Endothelial cell of umbilical vein (primary cell): ENCODE results near the gene COPS7A. TPM values are rescaled to one million over a fixed set of nuclear protein-coding genes. Genes with fewer than 3 reads are reported as not detected.

Experiments
- BruUV-seq: library from RNA; stranded (reverse); fragments of 400-500 nt; replicated peaks from 2 replicates; lab custom pipeline; 2021; lab: Mats Ljungman, UMichigan
- CTCF ChIA-PET: fragments of 300-600, 350-600 bp; sonication (Branson Sonifier 250); formaldehyde crosslinking; loops from one replicate; lab custom pipeline; 2021; ENCODE audit warnings: antibody characterized with exemption, inconsistent platforms; lab: Charles Lee
- POLR2A ChIA-PET: fragments of 300-600, 350-600 bp; sonication (Branson Sonifier 250); formaldehyde crosslinking; loops from one replicate; lab custom pipeline; 2021; ENCODE audit warnings: antibody characterized with exemption, inconsistent platforms; lab: Charles Lee
- DNase-seq: peaks from one replicate; pipeline ENCODE4 v3.0.0-alpha.2; 2011; ENCODE audit warnings: low read depth, low spot score
- FAIRE-seq: peaks from 2 replicates; lab custom pipeline; 2011; peaks lifted over from hg19 to GRCh38; lab: Jason Lieb, UNC
- H2AFZ ChIP-seq: 2 replicates; pipeline ENCODE4 v1.6.0; 2012; ENCODE audit warnings: low read depth, low read length, control low read depth, inconsistent platforms
- H3K27ac ChIP-seq: 2 replicates; pipeline ENCODE4 v1.5.1; 2011; ENCODE audit warnings: low read depth, mild to moderate bottlenecking, control low read depth, low read length, moderate library complexity; ENCODE audit not compliant: insufficient read depth
- H3K27me3 ChIP-seq, 2 experiments: 2 replicates each; pipeline versions ENCODE4 v1.6.0 to v1.6.1; 2011; ENCODE audit warnings: low read length in 2 of 2, mixed read lengths in 1 of 2; ENCODE audit not compliant: control insufficient read depth in 2 of 2, insufficient read depth in 2 of 2
- H3K36me3 ChIP-seq, 2 experiments: 2 replicates in 1 of 2; 3 replicates in 1 of 2; pipeline ENCODE4 v1.5.1; 2011; ENCODE audit warnings: low read length in 2 of 2, mild to moderate bottlenecking in 1 of 2, moderate library complexity in 1 of 2; ENCODE audit not compliant: control insufficient read depth in 2 of 2, insufficient read depth in 2 of 2; ENCODE audit errors: extremely low read depth in 1 of 2
- H3K4me1 ChIP-seq: 3 replicates; pipeline ENCODE4 v1.5.1; 2011; ENCODE audit warnings: mild to moderate bottlenecking, low read length; ENCODE audit not compliant: control insufficient read depth, insufficient read depth; ENCODE audit errors: extremely low read depth
- H3K4me2 ChIP-seq: 2 replicates; pipeline ENCODE4 v1.6.1; 2011; ENCODE audit warnings: low read length, control low read depth, mixed read lengths; ENCODE audit not compliant: insufficient read depth
- H3K4me3 ChIP-seq, 3 experiments: fragments of 200-600 bp in 1 of 3; sonication (generic), shearing (Covaris generic) in 1 of 3; replicated peaks in 1 of 3; 2 replicates each; pipeline ENCODE4 v1.5.1; 2011 to 2016; ENCODE audit warnings: control low read depth in 3 of 3, low read length in 3 of 3, mild to moderate bottlenecking in 2 of 3, inconsistent platforms in 1 of 3, low read depth in 1 of 3, moderate library complexity in 1 of 3; ENCODE audit not compliant: insufficient read depth in 1 of 3
- H3K79me2 ChIP-seq: 2 replicates; pipeline ENCODE4 v1.6.0; 2012; ENCODE audit warnings: low read length, inconsistent platforms; ENCODE audit not compliant: control insufficient read depth, insufficient read depth
- H3K9ac ChIP-seq: replicated peaks from 2 replicates; pipeline ENCODE3; 2011; ENCODE audit warnings: low read length, control low read depth; ENCODE audit not compliant: insufficient read depth; ENCODE audit errors: extremely low read depth
- H3K9me1 ChIP-seq: replicated peaks from 3 replicates; pipeline ENCODE4 v1.6.0; 2011; ENCODE audit warnings: mild to moderate bottlenecking, low read length; ENCODE audit not compliant: control insufficient read depth, insufficient read depth; ENCODE audit errors: extremely low read depth
- H3K9me3 ChIP-seq: replicated peaks from 2 replicates; pipeline ENCODE4 v1.5.1; 2012; ENCODE audit warnings: low read length, inconsistent platforms; ENCODE audit not compliant: control insufficient read depth, insufficient read depth
- H4K20me1 ChIP-seq: replicated peaks from 2 replicates; pipeline ENCODE3; 2011; ENCODE audit warnings: mild to moderate bottlenecking, low read length; ENCODE audit not compliant: control insufficient read depth, insufficient read depth; ENCODE audit errors: extremely low read depth
- FOS ChIP-seq: IDR thresholded peaks from 2 replicates; pipeline ENCODE4 v1.6.1; 2011; ENCODE audit warnings: mild to moderate bottlenecking, low read length, moderate library complexity, borderline replicate concordance; ENCODE audit not compliant: insufficient read depth
- JUN ChIP-seq: IDR thresholded peaks from 2 replicates; pipeline ENCODE4 v1.6.1; 2011; ENCODE audit warnings: borderline replicate concordance, low read depth; ENCODE audit not compliant: insufficient read length, insufficient read depth
- MYC ChIP-seq: IDR thresholded peaks from one replicate; pipeline ENCODE4 v1.6.1; 2011; ENCODE audit warnings: mild to moderate bottlenecking, low read depth, low read length
- POLR2A ChIP-seq: IDR thresholded peaks from 2 replicates; pipeline ENCODE4 v1.6.1; 2012; ENCODE audit warnings: low read depth, mild to moderate bottlenecking, control low read depth, low read length
- dilution Hi-C: fragments of 300-500 bp; cut with MboI; formaldehyde crosslinking; loops from one replicate; pipeline ENCODE4 v1.15.0; 2019; ENCODE audit warnings: low sequenced_read_pairs; ENCODE audit not compliant: extremely low pct_ligation_motif_present
- intact Hi-C: fragments of 100-400 bp; cut with micrococcal nuclease; formaldehyde crosslinking; loops from one replicate; pipeline ENCODE4 v1.10.0; 2022
- polyA plus RNA-seq, 4 experiments: library from polyadenylated mRNA; depleted of rRNA in 3 of 4; stranded (reverse) in 3 of 4; unstranded in 1 of 4; fragments of >200 nt; gene quantifications; 2 replicates each; pipeline versions ENCODE4 v1.2.1 to v1.2.3, GENCODE V29; 2011 to 2012; ENCODE audit warnings: missing spikeins in 1 of 4
- total RNA-seq: library from RNA; stranded (reverse); gene quantifications from 2 replicates; pipeline ENCODE4 v1.2.3, GENCODE V29; 2021
- TF ChIP-seq, protein P1 (sequence below): IDR thresholded peaks from 2 replicates; pipeline ENCODE4 v1.6.1; 2011; ENCODE audit not compliant: insufficient read depth, insufficient read length

The COPS7A gene
- total and polyA plus RNA-seq, 2 donors (not counting 3 experiments of a cell fraction or from before 2014, with no cell fraction given), result 41.1 to 104 TPM

DNA sequence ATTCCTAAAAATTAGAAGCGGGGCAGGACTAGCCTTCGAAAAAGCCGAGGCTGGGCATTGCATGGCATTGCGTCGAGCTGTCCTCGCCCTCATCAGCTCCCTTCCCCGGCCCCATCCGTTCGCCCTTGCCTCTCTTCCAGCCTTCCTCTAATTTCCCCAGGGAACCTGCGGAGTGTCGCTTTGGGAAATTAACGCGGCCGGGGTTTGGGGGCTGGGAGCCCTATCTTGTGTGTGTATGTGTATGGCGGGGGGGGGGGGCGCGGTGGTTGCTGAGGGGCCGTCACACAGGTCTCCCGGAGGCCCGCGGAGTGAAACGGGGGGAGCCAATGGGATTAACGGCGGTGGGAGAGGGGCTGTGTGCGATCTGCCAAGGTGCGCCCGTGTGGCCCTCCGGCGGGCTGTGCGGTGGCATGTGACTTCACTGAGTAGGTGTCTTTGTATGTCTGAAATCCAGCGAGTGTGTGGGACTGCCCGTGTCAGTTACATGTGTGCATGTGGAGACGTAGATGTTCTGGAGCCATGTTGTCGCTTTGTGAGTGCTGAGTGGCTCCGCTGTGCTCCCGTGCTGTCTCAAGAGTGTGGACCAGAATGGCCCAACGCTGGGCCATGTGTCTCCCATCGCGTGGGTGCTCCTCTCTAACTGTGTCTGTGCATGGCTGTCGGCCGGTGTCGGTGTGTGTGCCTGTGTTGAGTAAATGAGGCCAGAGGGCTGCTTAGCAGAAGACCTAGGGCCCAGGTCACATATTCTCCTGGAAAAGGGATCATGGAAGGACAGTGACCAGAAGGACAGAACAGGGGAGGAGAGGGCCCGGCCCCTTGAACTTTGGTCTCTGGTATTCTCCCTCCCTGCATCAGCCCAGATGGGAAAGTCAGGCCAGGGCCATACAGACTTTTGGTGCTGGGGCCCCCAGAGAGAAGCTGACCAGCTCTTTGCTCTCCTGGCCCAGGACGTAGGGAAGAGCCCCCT is 43.8 kb downstream of the COPS7A start:
- Histone ChIP-seq H3K9me1 (no peaks in the 10 kb centered on the region), H3K9me3 (no peaks in the 10 kb centered on the region), H3K4me3 (peak overlapping the region; percentile 70 to 91 (median 89)), H2AFZ (peak overlapping the region; percentile 14), H3K79me2 (peaks cover 32% of the 10 kb centered on the region), H4K20me1 (no peaks in the 10 kb centered on the region), H3K27me3 (no peaks in the 10 kb centered on the region), H3K4me2 (peak overlapping the region; percentile 68), H3K36me3 (peaks cover 0 to 23% of the 10 kb centered on the region in 2 experiments), H3K4me1 (peaks cover 38% of the 10 kb centered on the region), H3K27ac (peak overlapping the region; percentile 36), H3K9ac (peak overlapping the region; percentile 66)
- ChIA-PET POLR2A (interaction anchor here (0.6 to 2.5 kb wide), 6 partner anchors 10 to 79 kb away, joined by 4 to 43 read pairs (median 12); partner anchors contain the start of genes COPS7A, GPR162, MLF2 and ZNF384), CTCF (interaction anchor here (1.0 to 8.4 kb wide), 16 partner anchors 10 to 162 kb away, joined by 3 to 234 read pairs (median 6); partner anchors contain the start of genes GPR162, MLF2 and USP5)
- peak; percentile 75 for FAIRE-seq
- peak; percentile 32 for DNase-seq
- intact Hi-C loops, result loop anchor here (1.0 to 2.0 kb wide), 2 partner anchors 12 to 161 kb away; partner anchors contain the start of gene CHD4
- BruUV-seq, result TSS peak; percentile 1
- dilution Hi-C loops, result no loop called here
- TF ChIP-seq POLR2A, result peak; percentile 19
- TF ChIP-seq FOS, result no peak
- TF ChIP-seq, protein P1, sequence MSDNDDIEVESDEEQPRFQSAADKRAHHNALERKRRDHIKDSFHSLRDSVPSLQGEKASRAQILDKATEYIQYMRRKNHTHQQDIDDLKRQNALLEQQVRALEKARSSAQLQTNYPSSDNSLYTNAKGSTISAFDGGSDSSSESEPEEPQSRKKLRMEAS, result no peak
- no peak for TF ChIP-seq MYC

DNA sequence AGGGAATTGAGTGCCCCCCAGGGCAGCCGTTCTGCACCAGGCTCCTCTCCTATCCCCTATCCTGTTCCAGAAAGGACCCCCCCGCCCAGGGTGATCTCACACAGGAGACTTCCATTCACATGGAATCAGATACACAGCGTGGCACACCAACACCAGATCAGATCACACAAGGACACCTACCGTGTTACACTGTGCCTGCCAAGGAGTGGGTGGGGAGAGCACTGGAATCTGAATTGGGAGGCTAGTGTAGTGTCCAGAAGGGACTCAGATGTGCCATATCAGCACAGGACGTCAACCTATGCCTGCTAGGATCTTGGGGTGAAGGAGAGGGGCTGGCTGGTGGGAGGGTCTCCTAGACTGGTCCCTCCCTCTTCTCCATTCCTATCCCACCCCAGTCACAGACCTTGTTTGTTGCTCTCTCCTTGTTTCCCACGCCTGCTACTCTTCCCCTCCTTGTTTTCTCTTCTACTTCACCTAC is 44.6 kb downstream of the COPS7A start:
- H3K27ac ChIP-seq, result no peak overlapping the region
- peak overlapping the region; percentile 68 for H3K4me2 ChIP-seq
- no TSS peak for BruUV-seq
- peaks cover 32% of the 10 kb centered on the region for H3K79me2 ChIP-seq
- H2AFZ ChIP-seq, result no peak overlapping the region
- dilution Hi-C loops (no loop called here), intact Hi-C loops (no loop called here)
- ChIA-PET CTCF (interaction anchor here (4.6 to 8.4 kb wide), 2 partner anchors 10 to 15 kb away, joined by 70 to 234 read pairs; partner anchors contain the start of gene MLF2), POLR2A (no interaction called here)
- no peaks in the 10 kb centered on the region for H4K20me1 ChIP-seq
- TF ChIP-seq JUN (no peak), MYC (no peak)
- H3K9me3 ChIP-seq, result no peaks in the 10 kb centered on the region
- peak overlapping the region; percentile 29 for H3K9ac ChIP-seq
- DNase-seq (peak; percentile 33), FAIRE-seq (peak; percentile 77)
- peaks cover 36% of the 10 kb centered on the region for H3K4me1 ChIP-seq
- peak overlapping the region; percentile 70 to 91 (median 74) for H3K4me3 ChIP-seq
- no peaks in the 10 kb centered on the region for H3K27me3 ChIP-seq
- no peaks in the 10 kb centered on the region for H3K9me1 ChIP-seq
- peaks cover 0 to 23% of the 10 kb centered on the region in 2 experiments for H3K36me3 ChIP-seq
